Right hindlimb (tissue), 1 donor: ENCODE measurements around the gene ANO8.

Experiments used
- DNase-seq: peaks from one replicate; pipeline ENCODE4 v3.0.0-alpha.2; 2018

The ANO8 gene

GRCh38 chr19:17327654-17328516 is 6.8 kb downstream of the ANO8 start:
- peak; percentile 81 for DNase-seq

- no peak for DNase-seq
Observed at GRCh38 chr19:17327068-17327653, 7.5 kb downstream of the ANO8 start.

GRCh38 chr19:17326595-17326966 is 8.1 kb downstream of the ANO8 start:
- DNase-seq: no peak

GRCh38 chr19:17325881-17326594 is 8.6 kb downstream of the ANO8 start:
- no peak for DNase-seq

GRCh38 chr19:17325133-17325532 is 9.5 kb downstream of the ANO8 start:
- no peak for DNase-seq

GRCh38 chr19:17324357-17325114 is 10.1 kb downstream of the ANO8 start:
- no peak for DNase-seq

- DNase-seq: no peak
Observed at GRCh38 chr19:17323964-17324332, 10.7 kb downstream of the ANO8 start.

GRCh38 chr19:17323300-17323963 is 11.2 kb downstream of the ANO8 start:
- no peak for DNase-seq

- DNase-seq: no peak
Observed at GRCh38 chr19:17322854-17323253, 11.8 kb downstream of the ANO8 start.

GRCh38 chr19:17321655-17322489 is 12.8 kb downstream of the ANO8 start:
- no peak for DNase-seq

- DNase-seq: no peak
Observed at GRCh38 chr19:17320435-17320834, 14.2 kb downstream of the ANO8 start.

- DNase-seq: no peak
Observed at GRCh38 chr19:17319473-17320238, 15.0 kb downstream of the ANO8 start.

GRCh38 chr19:17318966-17319365 is 15.7 kb downstream of the ANO8 start:
- DNase-seq: no peak

- no peak for DNase-seq
Observed at GRCh38 chr19:17314007-17314593, 20.6 kb downstream of the ANO8 start.

- DNase-seq: no peak
Observed at GRCh38 chr19:17312189-17313113, 22.2 kb downstream of the ANO8 start.

GRCh38 chr19:17311455-17312188 is 23.0 kb downstream of the ANO8 start:
- peak; percentile 8 for DNase-seq

- DNase-seq: no peak
Observed at GRCh38 chr19:17309965-17310461, 24.6 kb downstream of the ANO8 start.
